Testis (tissue), 3 donors: Measurements from ENCODE around the gene TTC3. TPM values are rescaled to one million over a fixed set of nuclear protein-coding genes. Genes with fewer than 3 reads are reported as not detected.

ENCODE experiments used
- DNase-seq: peaks from one replicate; pipeline ENCODE4 v3.0.0-alpha.2; 2019
- H3K27ac ChIP-seq, 2 donors: fragments of 200-600 bp; sonication (generic); one replicate each; pipeline ENCODE4 v1.5.1; 2019
- H3K27me3 ChIP-seq: fragments of 200-600 bp; sonication (generic); one replicate; pipeline ENCODE4 v1.5.1; 2019
- H3K36me3 ChIP-seq: fragments of 200-600 bp; sonication (generic); one replicate; pipeline ENCODE4 v1.5.1; 2017; ENCODE audit warnings: low read depth; ENCODE audit errors: missing control alignments
- H3K4me1 ChIP-seq: fragments of 200-600 bp; sonication (generic); one replicate; pipeline ENCODE4 v1.5.1; 2019
- H3K4me3 ChIP-seq, 2 donors: fragments of 200-600 bp; sonication (generic); one replicate each; pipeline ENCODE4 v1.5.1; 2017 to 2019
- H3K9me3 ChIP-seq: fragments of 200-600 bp; sonication (generic); one replicate; pipeline ENCODE4 v1.5.1; 2017
- POLR2A ChIP-seq: fragments of 450-650 bp; IDR thresholded peaks from one replicate; pipeline ENCODE4 v1.6.1; 2017; ENCODE audit warnings: antibody characterized with exemption, mild to moderate bottlenecking, moderate library complexity
- WGBS, 2 donors: methylation state at CpG; one replicate each; pipeline ENCODE4 v1.1.5; 2018; 5-methylcytosine and 5-hydroxymethylcytosine counted together
- intact Hi-C: fragments of 100-400 bp; cut with DNase I; formaldehyde crosslinking; loops from one replicate; pipeline ENCODE4 v1.15.1; 2023; ENCODE audit warnings: low total_unique reads
- polyA plus RNA-seq: library from polyadenylated mRNA; stranded (reverse); fragments of 350-450 nt; fragmentation: Illumina TruSeq; extraction: RNeasy Lipid Tissue Mini Kit (QIAGEN cat#74804); gene quantifications from one replicate; pipeline ENCODE4 v1.2.3, GENCODE V29; 2014; ENCODE audit warnings: low read depth, low replicate concordance; ENCODE audit not compliant: insufficient read depth
- total RNA-seq, 2 donors: library from RNA; depleted of rRNA; stranded (reverse); fragments of >200 nt; gene quantifications; one replicate each; pipeline ENCODE4 v1.2.3, GENCODE V29; 2016
- TF ChIP-seq, protein P1 (sequence below), 3 experiments: fragments of 450-650 bp in 2 of 3; fragments of 200-600 bp in 1 of 3; sonication (generic) in 1 of 3; IDR thresholded peaks; one replicate each; pipeline ENCODE4 v1.5.1; 2016 to 2019; ENCODE audit warnings: antibody characterized with exemption in 3 of 3, mild to moderate bottlenecking in 2 of 3, moderate library complexity in 1 of 3

Gene TTC3
- total and polyA plus RNA-seq, 3 donors from 2014 or later, result 70.7 to 181 (median 154) TPM

DNA sequence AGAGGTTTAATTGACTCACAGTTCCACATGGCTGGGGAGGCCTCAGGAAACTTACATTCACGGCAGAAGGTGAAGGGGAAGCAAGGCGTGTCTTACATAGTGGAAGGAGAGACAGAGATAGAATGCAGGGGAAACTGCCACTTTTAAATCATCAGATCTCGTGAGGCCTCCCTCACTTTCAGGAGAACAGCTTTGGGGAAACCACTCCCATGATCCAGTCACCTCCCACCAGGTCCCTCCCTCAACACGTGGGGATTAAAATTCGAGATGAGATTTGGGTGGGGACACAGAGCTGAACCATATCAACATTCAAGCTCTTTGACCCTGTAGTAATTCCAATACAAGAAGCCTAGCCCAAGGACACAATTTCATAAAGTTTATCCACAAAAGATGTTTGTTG lies 13.9 kb upstream of the TTC3 start:
- DNase-seq, result no peak
- Histone ChIP-seq H3K4me3 (no peak overlapping the region), H3K4me1 (no peaks in the 10 kb centered on the region), H3K36me3 (no peaks in the 10 kb centered on the region), H3K9me3 (no peaks in the 10 kb centered on the region), H3K27me3 (no peaks in the 10 kb centered on the region), H3K27ac (no peak overlapping the region)
- intact Hi-C loops, result no loop called here
- no peak for TF ChIP-seq POLR2A
- 67 to 70% methylated on average over 5 of the region's 5 CpGs for WGBS, 2 donors

DNA sequence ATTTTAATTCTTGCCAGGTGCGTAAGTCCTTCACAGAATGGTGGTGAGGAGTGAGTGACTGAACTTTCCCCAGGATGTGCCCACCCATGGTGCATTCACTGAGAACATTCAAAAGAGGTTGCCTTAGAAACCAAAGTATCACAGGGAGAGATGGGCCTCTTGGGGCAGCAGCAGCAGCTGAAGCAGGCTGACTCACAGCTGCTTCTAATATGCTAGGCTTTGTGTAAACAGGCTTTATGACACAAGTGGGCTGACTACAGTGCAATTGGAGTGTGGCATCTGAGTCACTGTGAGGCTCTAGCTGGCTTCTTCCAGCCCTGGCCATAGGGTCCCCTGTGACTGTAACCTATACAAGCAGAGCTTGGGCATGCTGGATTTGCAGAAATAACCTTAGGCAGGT lies 12.8 kb upstream of the TTC3 start:
- H3K27ac ChIP-seq, result peak overlapping the region in 1 of 2 donors; percentile 28
- H3K4me3 ChIP-seq, result no peak overlapping the region
- intact Hi-C loops, result no loop called here
- TF ChIP-seq POLR2A, result no peak
- TF ChIP-seq, protein P1, sequence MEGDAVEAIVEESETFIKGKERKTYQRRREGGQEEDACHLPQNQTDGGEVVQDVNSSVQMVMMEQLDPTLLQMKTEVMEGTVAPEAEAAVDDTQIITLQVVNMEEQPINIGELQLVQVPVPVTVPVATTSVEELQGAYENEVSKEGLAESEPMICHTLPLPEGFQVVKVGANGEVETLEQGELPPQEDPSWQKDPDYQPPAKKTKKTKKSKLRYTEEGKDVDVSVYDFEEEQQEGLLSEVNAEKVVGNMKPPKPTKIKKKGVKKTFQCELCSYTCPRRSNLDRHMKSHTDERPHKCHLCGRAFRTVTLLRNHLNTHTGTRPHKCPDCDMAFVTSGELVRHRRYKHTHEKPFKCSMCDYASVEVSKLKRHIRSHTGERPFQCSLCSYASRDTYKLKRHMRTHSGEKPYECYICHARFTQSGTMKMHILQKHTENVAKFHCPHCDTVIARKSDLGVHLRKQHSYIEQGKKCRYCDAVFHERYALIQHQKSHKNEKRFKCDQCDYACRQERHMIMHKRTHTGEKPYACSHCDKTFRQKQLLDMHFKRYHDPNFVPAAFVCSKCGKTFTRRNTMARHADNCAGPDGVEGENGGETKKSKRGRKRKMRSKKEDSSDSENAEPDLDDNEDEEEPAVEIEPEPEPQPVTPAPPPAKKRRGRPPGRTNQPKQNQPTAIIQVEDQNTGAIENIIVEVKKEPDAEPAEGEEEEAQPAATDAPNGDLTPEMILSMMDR (IDR thresholded peaks at IDR 0.05), result no peak
- no peaks in the 10 kb centered on the region for H3K9me3 ChIP-seq
- H3K27me3 ChIP-seq, result no peaks in the 10 kb centered on the region
- H3K4me1 ChIP-seq, result no peaks in the 10 kb centered on the region
- DNase-seq, result peak; percentile 51
- 69 to 85% methylated on average over 1 of the region's 1 CpG for WGBS, 2 donors
- H3K36me3 ChIP-seq, result no peaks in the 10 kb centered on the region

DNA sequence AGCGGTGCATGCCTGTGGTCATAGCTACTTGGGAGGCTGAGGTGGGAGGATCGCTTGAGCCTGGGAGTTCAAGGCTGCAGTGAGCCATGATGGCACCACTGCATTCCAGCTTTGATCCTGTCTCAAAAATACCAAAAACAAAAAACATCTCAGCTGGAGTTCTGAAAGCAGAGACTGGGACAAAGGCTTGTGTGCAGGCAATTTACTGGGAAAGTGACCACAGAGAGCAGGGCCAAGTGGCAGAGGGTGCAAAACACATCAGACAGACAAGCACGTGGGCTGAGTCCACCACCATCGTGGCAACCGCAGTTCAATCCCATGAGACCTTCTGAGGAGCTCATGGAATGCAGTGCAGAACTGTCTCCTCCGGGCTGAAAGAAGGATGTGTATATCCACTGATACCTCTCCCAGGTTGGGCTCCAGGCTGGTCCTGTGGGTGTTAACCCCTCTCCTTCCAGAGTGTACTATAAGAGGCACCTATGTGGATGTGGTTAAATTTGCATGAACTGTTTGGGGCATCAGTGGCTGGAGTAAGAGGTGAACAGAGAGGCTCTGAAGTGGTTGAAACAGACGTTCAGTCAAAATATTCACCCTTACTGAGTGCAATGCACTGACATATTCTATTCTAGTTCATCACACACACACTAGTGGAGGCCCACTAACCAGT lies 11.0 kb upstream of the TTC3 start:
- no peaks in the 10 kb centered on the region for H3K36me3 ChIP-seq
- 34 to 41% methylated on average over 7 of the region's 7 CpGs for WGBS, 2 donors
- no peak for DNase-seq
- no peak overlapping the region for H3K27ac ChIP-seq
- TF ChIP-seq POLR2A, result no peak
- TF ChIP-seq, protein P1 (IDR thresholded peaks at IDR 0.05), result no peak
- H3K4me1 ChIP-seq, result no peaks in the 10 kb centered on the region
- H3K9me3 ChIP-seq, result no peaks in the 10 kb centered on the region
- no peak overlapping the region for H3K4me3 ChIP-seq
- intact Hi-C loops, result no loop called here
- no peaks in the 10 kb centered on the region for H3K27me3 ChIP-seq

DNA sequence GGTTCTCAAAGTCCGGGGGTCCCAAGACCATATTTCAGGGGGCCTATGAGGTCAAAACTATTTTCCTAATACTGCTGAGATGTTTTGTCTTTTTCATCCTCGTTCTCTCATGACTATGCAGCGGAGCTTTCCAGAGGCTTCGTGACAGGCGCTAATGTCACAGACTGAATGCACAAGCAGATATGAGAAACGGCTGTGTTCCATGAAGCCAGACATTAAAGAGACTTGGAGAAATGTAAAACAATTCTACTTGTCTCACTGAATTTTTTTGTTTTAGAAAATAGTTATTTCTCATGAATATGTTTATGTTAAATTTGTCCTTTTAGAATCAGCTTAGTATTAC lies 10.5 kb upstream of the TTC3 start:
- 86 to 89% methylated on average over 6 of the region's 6 CpGs for WGBS, 2 donors
- Histone ChIP-seq H3K9me3 (no peaks in the 10 kb centered on the region), H3K4me1 (no peaks in the 10 kb centered on the region), H3K27ac (no peak overlapping the region), H3K36me3 (no peaks in the 10 kb centered on the region), H3K4me3 (no peak overlapping the region), H3K27me3 (no peaks in the 10 kb centered on the region)
- DNase-seq, result no peak
- TF ChIP-seq, protein P1 (IDR thresholded peaks at IDR 0.05), result no peak
- intact Hi-C loops, result no loop called here

DNA sequence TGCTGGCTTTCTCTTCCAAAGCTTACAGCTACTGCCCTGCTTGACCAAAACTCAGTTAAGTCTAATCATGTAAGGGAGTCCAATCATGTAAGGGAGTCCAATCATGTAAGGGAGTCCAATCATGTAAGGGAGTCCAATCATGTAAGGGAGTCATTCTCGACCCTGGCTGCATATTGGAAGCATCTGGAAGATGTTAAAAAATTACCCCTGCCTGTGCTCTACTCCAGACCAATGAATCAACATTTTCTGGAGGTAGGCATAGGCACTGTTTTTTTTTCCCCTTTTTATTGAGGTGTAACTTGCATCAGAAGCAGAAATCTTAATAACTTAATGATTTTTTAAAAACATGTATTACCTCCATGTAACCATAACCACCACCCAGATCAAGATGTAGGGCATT lies 9.6 kb upstream of the TTC3 start:
- no peak for DNase-seq
- intact Hi-C loops, result no loop called here
- no peaks in the 10 kb centered on the region for H3K27me3 ChIP-seq
- TF ChIP-seq POLR2A, result no peak
- TF ChIP-seq, protein P1 (IDR thresholded peaks at IDR 0.05), result no peak
- no peaks in the 10 kb centered on the region for H3K36me3 ChIP-seq
- H3K9me3 ChIP-seq, result no peaks in the 10 kb centered on the region
- WGBS, 2 donors, result 72 to 73% methylated on average over 1 of the region's 1 CpG
- H3K27ac ChIP-seq, result no peak overlapping the region
- H3K4me1 ChIP-seq, result no peaks in the 10 kb centered on the region
- no peak overlapping the region for H3K4me3 ChIP-seq
